ENCODE measurements around the gene FOXA1. TPM values are rescaled to one million over a fixed set of nuclear protein-coding genes. Genes with fewer than 3 reads are reported as not detected.

Gene FOXA1
- total RNA-seq, 2 donors from 2014 or later: not detected

DNA sequence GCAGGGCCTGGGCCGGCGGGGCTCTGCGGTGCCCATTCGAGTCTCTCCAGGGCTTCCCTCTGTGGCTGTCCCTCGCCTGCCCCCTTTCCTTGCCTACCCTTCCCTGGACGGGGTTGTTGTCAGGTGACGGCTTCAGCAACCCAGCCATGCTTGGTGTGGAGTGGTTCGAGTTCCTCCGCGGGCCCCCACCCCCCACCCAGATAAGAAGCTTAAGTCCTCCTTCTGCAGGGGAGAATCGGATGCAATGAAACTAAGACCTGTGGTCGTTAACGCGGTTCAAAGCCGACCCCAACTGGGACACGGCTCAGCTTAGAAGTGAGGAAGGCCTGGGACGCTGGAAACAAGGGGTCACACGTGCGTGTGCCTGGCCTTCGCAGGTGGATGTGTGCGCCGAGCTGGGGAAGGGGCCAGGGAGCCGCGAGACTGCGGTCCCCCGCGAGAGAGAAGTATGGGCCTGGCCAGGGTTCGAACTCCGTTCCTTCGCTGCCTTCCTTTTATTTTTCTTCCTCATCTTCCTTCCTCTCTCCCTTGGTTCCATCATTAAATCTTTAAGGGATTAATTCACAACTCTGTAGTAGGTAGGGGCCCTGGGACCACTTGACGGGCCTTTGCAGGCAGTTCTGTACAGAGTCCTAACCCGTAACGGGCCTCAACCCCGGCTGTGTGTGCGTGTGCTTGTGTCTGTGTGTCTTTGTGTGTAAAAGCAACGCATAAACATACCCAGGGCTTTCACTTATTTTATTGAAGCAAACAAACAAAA is 3.9 kb upstream of the FOXA1 start:
- peaks cover 72% of the 10 kb centered on the region for H3K27me3 Mint-ChIP-seq
- no peak overlapping the region for H3K27ac Mint-ChIP-seq
- H3K9me3 ChIP-seq (ENCODE audit: control insufficient read depth, low read length, poor library complexity, severe bottlenecking): no peaks in the 10 kb centered on the region
- peak overlapping the region; percentile 3 for H3K4me3 Mint-ChIP-seq
- peaks cover 8% of the 10 kb centered on the region for H3K4me1 Mint-ChIP-seq
- H3K36me3 Mint-ChIP-seq (ENCODE audit: low read depth): peaks cover 9% of the 10 kb centered on the region
- ATAC-seq (no peak), DNase-seq (no peak)

DNA sequence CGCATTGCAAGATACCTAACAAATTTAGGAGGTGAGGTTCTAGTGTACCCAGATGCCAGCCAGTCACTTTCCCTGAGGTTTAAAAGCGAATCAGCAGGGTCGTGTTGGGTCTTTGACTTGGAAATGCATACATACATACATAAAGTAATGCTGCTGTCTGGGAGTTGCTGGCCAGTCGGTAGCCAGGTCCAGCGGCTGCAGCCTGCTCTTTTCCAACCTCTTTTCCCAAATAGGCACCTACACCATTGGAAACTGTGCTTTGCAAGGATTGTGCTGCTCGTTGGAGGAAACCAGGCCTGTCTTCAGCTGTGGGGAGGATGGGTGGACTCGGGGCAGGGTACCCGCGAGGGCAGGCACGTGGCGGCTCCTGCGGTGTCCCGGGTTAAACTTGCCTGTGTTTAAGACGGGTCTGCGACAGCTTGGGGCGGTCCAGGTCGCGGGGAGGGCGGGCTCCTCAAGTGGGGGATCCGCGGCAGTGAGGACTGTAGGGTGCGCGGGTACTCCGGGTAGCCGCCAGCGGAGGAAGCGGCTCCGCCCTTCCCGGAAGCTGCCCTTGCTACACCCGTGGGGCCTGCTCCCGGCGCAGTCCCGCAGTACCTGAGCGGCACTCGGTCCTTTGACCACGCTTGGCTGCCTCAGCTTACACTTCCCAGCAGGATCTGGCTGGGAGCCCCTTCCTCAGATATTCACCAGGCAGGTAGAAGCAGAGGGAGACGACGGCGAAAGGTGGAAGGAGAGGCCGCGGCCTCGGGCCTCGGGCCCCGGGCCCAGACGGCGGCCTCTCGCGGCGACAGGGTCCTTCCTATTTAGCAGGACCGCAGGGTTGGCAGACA is 3.1 kb upstream of the FOXA1 start:
- H3K9me3 ChIP-seq (ENCODE audit: control insufficient read depth, low read length, poor library complexity, severe bottlenecking): no peaks in the 10 kb centered on the region
- Mint-ChIP-seq H3K4me3 (peak overlapping the region; percentile 31), H3K27ac (no peak overlapping the region), H3K4me1 (peaks cover 8% of the 10 kb centered on the region), H3K27me3 (peaks cover 77% of the 10 kb centered on the region), H3K36me3 (ENCODE audit: low read depth) (peaks cover 9% of the 10 kb centered on the region)
- DNase-seq (no peak), ATAC-seq (no peak)

DNA sequence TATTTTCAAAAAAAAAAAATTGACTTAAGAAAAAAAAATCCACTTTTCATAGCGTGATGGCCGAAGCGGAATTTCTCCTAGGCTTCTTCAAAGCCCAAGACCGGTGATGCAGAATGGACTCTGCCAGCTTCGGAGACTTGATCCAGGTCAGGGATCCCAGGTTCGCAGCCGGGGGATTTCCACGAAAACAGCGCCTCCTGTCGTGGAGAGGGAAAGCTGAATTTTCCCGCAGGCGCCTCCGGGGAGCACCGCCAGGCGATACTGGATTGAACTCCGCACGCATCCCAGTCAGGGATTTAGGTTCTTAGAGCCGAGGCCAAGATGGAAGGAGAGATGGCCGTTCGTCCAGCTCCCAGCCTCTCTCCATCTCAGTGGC is 2.5 kb upstream of the FOXA1 start:
- H3K4me3 Mint-ChIP-seq: peak overlapping the region; percentile 31

DNA sequence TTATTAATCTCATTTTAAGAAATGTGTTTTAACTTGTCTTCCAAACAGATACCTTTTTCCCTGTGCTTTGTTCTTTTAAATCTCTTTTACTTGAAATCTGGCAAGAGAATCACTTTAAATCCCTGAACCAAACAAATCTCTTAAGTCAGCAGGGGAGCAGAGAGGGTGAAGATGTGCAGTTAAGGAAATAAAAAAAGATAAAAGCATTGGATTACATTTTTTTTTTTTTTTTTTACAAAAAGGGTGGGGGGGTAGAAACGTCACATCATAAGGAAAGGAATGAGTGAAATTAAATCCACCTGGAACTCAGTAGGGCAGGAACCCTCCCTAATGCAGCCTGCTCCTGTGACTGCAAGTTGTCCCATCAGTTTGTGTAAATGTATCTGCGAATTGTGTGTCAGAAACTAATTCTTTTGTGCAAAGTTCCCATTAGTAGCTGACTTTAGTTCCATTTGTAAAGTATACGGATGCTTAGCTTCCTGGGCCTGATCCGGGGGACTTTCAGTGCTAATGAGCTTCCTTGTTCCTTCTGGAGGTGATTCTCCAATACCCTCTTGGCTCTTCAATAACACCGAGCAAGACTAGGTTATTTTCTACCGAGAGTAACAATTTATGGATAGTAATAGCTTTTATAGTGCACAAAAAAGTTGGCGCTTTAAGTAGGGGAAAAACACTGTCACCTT is 1.9 kb upstream of the FOXA1 start:
- peaks cover 8% of the 10 kb centered on the region for H3K4me1 Mint-ChIP-seq
- peaks cover 10% of the 10 kb centered on the region for H3K36me3 Mint-ChIP-seq (ENCODE audit: low read depth)
- no peaks in the 10 kb centered on the region for H3K9me3 ChIP-seq (ENCODE audit: control insufficient read depth, low read length, poor library complexity, severe bottlenecking)
- DNase-seq: no peak
- peaks cover 78% of the 10 kb centered on the region for H3K27me3 Mint-ChIP-seq
- H3K4me3 Mint-ChIP-seq: no peak overlapping the region
- no peak overlapping the region for H3K27ac Mint-ChIP-seq
- no peak for ATAC-seq

More for the DNA sequence above, 2.5 kb upstream of the FOXA1 start:
- no peaks in the 10 kb centered on the region for H3K9me3 ChIP-seq (ENCODE audit: control insufficient read depth, low read length, poor library complexity, severe bottlenecking)
- peaks cover 77% of the 10 kb centered on the region for H3K27me3 Mint-ChIP-seq
- H3K4me1 Mint-ChIP-seq: peaks cover 8% of the 10 kb centered on the region
- no peak overlapping the region for H3K27ac Mint-ChIP-seq
- peaks cover 9% of the 10 kb centered on the region for H3K36me3 Mint-ChIP-seq (ENCODE audit: low read depth)
- ATAC-seq (no peak), DNase-seq (no peak)

DNA sequence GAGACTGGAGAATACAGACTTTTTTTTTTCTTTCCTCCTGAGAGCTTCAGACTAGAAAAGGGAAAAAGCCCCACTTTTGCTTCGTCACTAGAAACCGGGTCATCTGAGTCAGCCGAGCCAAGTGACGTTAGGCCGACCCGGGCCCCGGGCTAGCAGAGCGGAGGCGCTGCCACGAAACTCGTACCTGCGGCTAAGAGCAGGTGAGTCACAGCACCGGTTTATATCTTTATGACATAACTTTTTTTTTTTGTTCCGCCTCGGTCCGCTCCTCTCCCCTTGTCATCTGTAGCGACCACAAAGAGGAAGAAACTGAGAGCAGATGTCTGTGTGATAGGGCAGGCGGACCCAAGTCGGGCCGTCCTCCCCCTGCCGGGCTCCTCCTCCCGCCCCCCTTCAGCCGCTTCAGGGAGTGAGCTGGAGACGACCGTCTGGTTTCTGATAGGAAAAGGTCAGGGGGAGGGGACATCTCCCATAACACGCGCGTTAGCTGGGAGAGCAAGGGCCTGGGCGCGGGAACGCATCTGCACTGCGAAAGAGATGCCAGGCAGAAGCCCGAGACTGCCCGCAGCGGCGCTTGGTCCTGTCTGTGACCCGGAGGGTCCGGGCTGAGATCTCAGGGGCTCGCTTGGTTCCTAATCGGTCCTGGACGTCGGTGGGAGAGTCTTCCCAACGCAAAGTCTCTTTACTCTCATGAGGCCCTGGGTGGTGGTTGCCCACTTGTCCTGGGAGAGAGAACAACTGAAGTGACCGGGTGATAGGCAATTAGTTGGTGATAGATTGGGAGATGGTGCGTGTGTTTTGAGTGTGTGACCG is 966 bp upstream of the FOXA1 start:
- Mint-ChIP-seq H3K4me1 (peaks cover 8% of the 10 kb centered on the region), H3K27me3 (peaks cover 75% of the 10 kb centered on the region), H3K27ac (peak overlapping the region; percentile 86), H3K36me3 (ENCODE audit: low read depth) (peaks cover 10% of the 10 kb centered on the region), H3K4me3 (peak overlapping the region; percentile 73)
- peak; percentile 82 for ATAC-seq
- H3K9me3 ChIP-seq (ENCODE audit: control insufficient read depth, low read length, poor library complexity, severe bottlenecking): no peaks in the 10 kb centered on the region
- DNase-seq: no peak

- peaks cover 10% of the 10 kb centered on the region for H3K36me3 Mint-ChIP-seq (ENCODE audit: low read depth)
- no peaks in the 10 kb centered on the region for H3K9me3 ChIP-seq (ENCODE audit: control insufficient read depth, low read length, poor library complexity, severe bottlenecking)
- no peak overlapping the region for H3K27ac Mint-ChIP-seq
- H3K27me3 Mint-ChIP-seq: peaks cover 72% of the 10 kb centered on the region
- peak overlapping the region; percentile 70 for H3K4me3 Mint-ChIP-seq
- ATAC-seq (no peak), DNase-seq (no peak)
- H3K4me1 Mint-ChIP-seq: peaks cover 8% of the 10 kb centered on the region
Measured at GRCh38 chr14:37594238-37594970, 645 bp downstream of the FOXA1 start.

- Mint-ChIP-seq H3K36me3 (ENCODE audit: low read depth) (peaks cover 5% of the 10 kb centered on the region), H3K27ac (no peak overlapping the region)
Measured at GRCh38 chr14:37593511-37594237, 1.4 kb downstream of the FOXA1 start.

GRCh38 chr14:37592482-37593408 is 2.3 kb downstream of the FOXA1 start:
- no peak overlapping the region for H3K27ac Mint-ChIP-seq
- DNase-seq: no peak
- peaks cover 4% of the 10 kb centered on the region for H3K36me3 Mint-ChIP-seq (ENCODE audit: low read depth)
- peaks cover 72% of the 10 kb centered on the region for H3K27me3 Mint-ChIP-seq
- no peak overlapping the region for H3K4me3 Mint-ChIP-seq
- H3K9me3 ChIP-seq (ENCODE audit: control insufficient read depth, low read length, poor library complexity, severe bottlenecking): no peaks in the 10 kb centered on the region
- peaks cover 8% of the 10 kb centered on the region for H3K4me1 Mint-ChIP-seq
- no peak for ATAC-seq

More at GRCh38 chr14:37593511-37594237, 1.4 kb downstream of the FOXA1 start:
- H3K4me1 Mint-ChIP-seq: peaks cover 8% of the 10 kb centered on the region
- H3K4me3 Mint-ChIP-seq: peak overlapping the region; percentile 70
- DNase-seq (no peak), ATAC-seq (no peak)
- peaks cover 72% of the 10 kb centered on the region for H3K27me3 Mint-ChIP-seq
- no peaks in the 10 kb centered on the region for H3K9me3 ChIP-seq (ENCODE audit: control insufficient read depth, low read length, poor library complexity, severe bottlenecking)

- ATAC-seq (no peak), DNase-seq (no peak)
- peaks cover 4% of the 10 kb centered on the region for H3K36me3 Mint-ChIP-seq (ENCODE audit: low read depth)
- no peaks in the 10 kb centered on the region for H3K9me3 ChIP-seq (ENCODE audit: control insufficient read depth, low read length, poor library complexity, severe bottlenecking)
- H3K4me3 Mint-ChIP-seq: no peak overlapping the region
- H3K27me3 Mint-ChIP-seq: peaks cover 73% of the 10 kb centered on the region
- H3K4me1 Mint-ChIP-seq: peaks cover 8% of the 10 kb centered on the region
- no peak overlapping the region for H3K27ac Mint-ChIP-seq
Measured at GRCh38 chr14:37591941-37592481, 3.0 kb downstream of the FOXA1 start.

- Mint-ChIP-seq H3K27ac (no peak overlapping the region), H3K27me3 (peaks cover 71% of the 10 kb centered on the region), H3K36me3 (ENCODE audit: low read depth) (peaks cover 4% of the 10 kb centered on the region), H3K4me3 (no peak overlapping the region), H3K4me1 (peaks cover 8% of the 10 kb centered on the region)
- H3K9me3 ChIP-seq (ENCODE audit: control insufficient read depth, low read length, poor library complexity, severe bottlenecking): no peaks in the 10 kb centered on the region
- DNase-seq: no peak
- ATAC-seq: no peak
Measured at GRCh38 chr14:37591311-37591940, 3.6 kb downstream of the FOXA1 start.

All from T-helper 17 cell (primary cell).